CD4-positive, CD25-positive, alpha-beta regulatory T cell (primary cell): ENCODE results near the gene DNAH7. TPM values are rescaled to one million over a fixed set of nuclear protein-coding genes. Genes with fewer than 3 reads are reported as not detected.
A peak's percentile ranks its signal among the peaks of the same experiment; 100 is the strongest.
"Not testable (repeated sequence)": the region's sequence is repeated elsewhere in the genome, so short reads cannot be mapped to it uniquely, and the experiment has no call there.

Experiments
- ATAC-seq, 2 donors: fragments of 150-1000 bp; cut with Tn5 transposase; one replicate each; pipeline ENCODE4 v1.10.0; 2021; ENCODE audit warnings: low read depth in 2 of 2, moderate number of reproducible peaks in 2 of 2, moderate library complexity in 1 of 2
- DNase-seq, 3 donors: peaks; one replicate each; pipeline versions ENCODE4 v3.0.0 to v3.0.0-alpha.2; 2012 to 2022; ENCODE audit warnings: mixed read lengths in 1 of 3
- H3K27ac ChIP-seq: one replicate; pipeline ENCODE4 v1.7.0; 2013; ENCODE audit warnings: mild to moderate bottlenecking, low read length; ENCODE audit not compliant: insufficient read depth, poor library complexity, severe bottlenecking
- H3K27me3 ChIP-seq: one replicate; pipeline ENCODE4 v1.7.0; 2013; ENCODE audit warnings: low read length; ENCODE audit not compliant: control insufficient read depth, insufficient read depth
- H3K36me3 ChIP-seq: one replicate; pipeline ENCODE4 v1.7.0; 2013; ENCODE audit warnings: mild to moderate bottlenecking, low read length, moderate library complexity; ENCODE audit not compliant: control insufficient read depth, insufficient read depth
- H3K4me1 ChIP-seq: 2 replicates; pipeline ENCODE4 v1.7.0; 2013; ENCODE audit warnings: mild to moderate bottlenecking, low read length; ENCODE audit not compliant: insufficient read depth, control insufficient read depth, poor library complexity, severe bottlenecking
- H3K4me3 ChIP-seq: one replicate; pipeline ENCODE4 v1.7.0; 2013; ENCODE audit warnings: low read depth, mild to moderate bottlenecking, low read length, moderate library complexity
- H3K9me3 ChIP-seq, 2 experiments: 1 replicate in 1 of 2; 2 replicates in 1 of 2; pipeline ENCODE4 v1.7.0; 2013; ENCODE audit warnings: low read length in 2 of 2, mild to moderate bottlenecking in 1 of 2, moderate library complexity in 1 of 2; ENCODE audit not compliant: control insufficient read depth in 2 of 2
- H3K27ac Mint-ChIP-seq, 3 donors: one replicate each; pipeline ENCODE4 v1.8.0; 2020 to 2022; ENCODE audit warnings: mild to moderate bottlenecking in 3 of 3, mixed read lengths in 3 of 3, moderate library complexity in 2 of 3
- H3K27me3 Mint-ChIP-seq: one replicate; pipeline ENCODE4 v1.8.0; 2022; ENCODE audit warnings: mild to moderate bottlenecking, mixed read lengths
- H3K36me3 Mint-ChIP-seq: one replicate; pipeline ENCODE4 v1.8.0; 2020; ENCODE audit warnings: mixed read lengths
- H3K4me1 Mint-ChIP-seq, 4 donors: one replicate each; pipeline ENCODE4 v1.8.0; 2020 to 2022; ENCODE audit warnings: mixed read lengths in 4 of 4, mild to moderate bottlenecking in 1 of 4
- H3K4me3 Mint-ChIP-seq, 4 donors: one replicate each; pipeline ENCODE4 v1.8.0; 2020 to 2022; ENCODE audit warnings: mild to moderate bottlenecking in 4 of 4, mixed read lengths in 4 of 4, moderate library complexity in 3 of 4
- H3K9me3 Mint-ChIP-seq, 7 donors: one replicate each; pipeline ENCODE4 v1.8.0; 2020 to 2022; ENCODE audit warnings: mixed read lengths in 7 of 7, mild to moderate bottlenecking in 3 of 7, moderate library complexity in 2 of 7
- polyA plus RNA-seq, 4 donors: library from polyadenylated mRNA; unstranded; fragments of 300-500 nt; fragmentation: Illumina TruSeq; gene quantifications; one replicate each; pipeline ENCODE4 v1.2.3, GENCODE V29; 2021
- total RNA-seq: library from RNA; stranded (reverse); gene quantifications from one replicate; pipeline ENCODE4 v1.2.3, GENCODE V29; 2022

DNAH7 gene
- total and polyA plus RNA-seq, 5 donors from 2014 or later = not detected

DNA sequence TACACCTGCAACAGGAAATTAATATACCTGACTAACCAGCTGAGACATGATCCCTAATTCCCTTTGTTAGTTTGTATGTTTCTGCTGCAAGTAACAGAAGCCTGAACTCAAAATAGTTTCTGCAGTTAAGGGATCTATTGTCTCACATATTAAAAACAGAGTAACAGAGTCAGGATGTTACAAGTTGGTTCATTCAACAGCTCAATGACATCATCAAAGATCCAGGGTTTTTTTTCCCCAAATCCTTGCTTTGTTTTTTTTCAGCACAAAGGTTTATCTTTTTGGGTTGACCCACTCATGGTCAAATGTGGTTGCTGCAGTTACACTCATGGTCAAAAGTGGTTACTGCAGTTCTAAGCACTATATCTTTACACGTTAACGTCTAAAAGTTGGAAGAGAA, 35.0 kb upstream of the DNAH7 start:
- no peak for ATAC-seq
- H3K4me1 ChIP-seq = no peaks in the 10 kb centered on the region
- no peaks in the 10 kb centered on the region for H3K9me3 ChIP-seq
- H3K4me1 Mint-ChIP-seq = peaks cover 5 to 24% (median 16%) of the 10 kb centered on the region in 4 donors
- no peaks in the 10 kb centered on the region for H3K27me3 ChIP-seq
- H3K36me3 Mint-ChIP-seq = no peaks in the 10 kb centered on the region
- H3K36me3 ChIP-seq = no peaks in the 10 kb centered on the region
- no peak overlapping the region for H3K4me3 Mint-ChIP-seq
- no peak for DNase-seq
- H3K27ac ChIP-seq = no peak overlapping the region
- peaks cover 0 to 2% (median 0%) of the 10 kb centered on the region in 7 donors for H3K9me3 Mint-ChIP-seq
- H3K4me3 ChIP-seq = no peak overlapping the region
- peaks cover 5% of the 10 kb centered on the region for H3K27me3 Mint-ChIP-seq
- H3K27ac Mint-ChIP-seq = no peak overlapping the region

DNA sequence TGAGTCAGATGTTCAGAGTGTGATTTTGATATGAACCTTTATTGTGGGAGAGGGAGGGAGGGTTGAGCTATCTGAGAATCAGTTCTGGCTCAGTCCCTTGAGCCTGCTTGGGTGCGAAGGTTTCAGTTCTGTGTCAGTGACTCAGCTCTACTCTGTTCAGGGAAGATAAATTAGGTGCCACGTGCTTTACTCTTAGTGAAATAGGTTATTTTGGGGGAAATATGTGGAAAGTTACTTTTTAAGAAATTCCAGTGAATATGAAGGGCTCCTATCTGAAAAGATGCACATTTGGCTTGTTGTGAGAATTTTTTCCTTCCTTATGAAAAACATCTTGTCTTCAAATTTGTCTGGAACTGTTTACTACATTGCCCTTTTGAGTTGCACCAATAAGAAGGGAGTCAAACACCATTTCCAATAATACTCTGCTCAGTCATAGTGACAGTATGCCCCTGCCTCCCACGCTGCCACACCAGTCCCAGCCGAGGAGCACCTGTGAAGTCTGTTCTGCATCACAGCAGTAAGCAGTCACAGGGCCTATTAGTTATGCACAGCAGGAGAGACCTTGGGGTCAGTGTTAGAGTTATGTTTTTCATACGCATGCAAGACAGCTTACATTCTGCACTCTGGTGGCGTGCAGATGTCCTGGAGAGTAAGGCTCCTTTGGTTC, 32.8 kb upstream of the DNAH7 start:
- DNase-seq (peak in 1 of 3 donors; percentile 34), ATAC-seq (peak; percentile 56 to 80)
- H3K27ac ChIP-seq = no peak overlapping the region
- H3K36me3 ChIP-seq = no peaks in the 10 kb centered on the region
- Mint-ChIP-seq H3K9me3 (peaks cover 0 to 2% (median 0%) of the 10 kb centered on the region in 7 donors), H3K27me3 (peaks cover 6% of the 10 kb centered on the region), H3K27ac (no peak overlapping the region), H3K4me3 (no peak overlapping the region), H3K4me1 (peaks cover 5 to 24% (median 16%) of the 10 kb centered on the region in 4 donors), H3K36me3 (no peaks in the 10 kb centered on the region)
- H3K4me3 ChIP-seq = no peak overlapping the region
- H3K27me3 ChIP-seq = no peaks in the 10 kb centered on the region
- H3K9me3 ChIP-seq = no peaks in the 10 kb centered on the region
- no peaks in the 10 kb centered on the region for H3K4me1 ChIP-seq

DNA sequence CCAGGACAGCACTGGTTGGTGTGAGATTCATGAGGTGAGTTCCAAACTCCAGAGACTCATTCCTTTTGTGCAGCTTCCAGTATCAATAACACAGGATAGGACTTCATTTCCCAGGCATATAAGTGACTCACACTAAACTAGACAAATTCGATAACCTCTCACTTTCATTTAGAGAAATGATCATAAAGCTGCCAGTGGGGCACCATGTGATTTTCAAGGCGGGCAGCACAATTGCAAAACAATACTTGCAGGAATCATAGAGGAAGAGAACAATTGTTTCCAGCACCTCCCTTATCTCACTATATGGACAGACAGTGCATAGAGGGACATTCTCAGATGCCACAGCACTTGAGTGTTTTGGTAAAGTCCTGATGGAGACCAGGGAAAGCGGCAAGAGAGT, 31.3 kb upstream of the DNAH7 start:
- Mint-ChIP-seq H3K27ac (no peak overlapping the region), H3K9me3 (peaks cover 0 to 4% (median 1%) of the 10 kb centered on the region in 7 donors), H3K27me3 (peaks cover 5% of the 10 kb centered on the region), H3K4me1 (peaks cover 5 to 19% (median 8%) of the 10 kb centered on the region in 4 donors), H3K36me3 (peaks cover under 1% of the 10 kb centered on the region), H3K4me3 (no peak overlapping the region)
- no peaks in the 10 kb centered on the region for H3K36me3 ChIP-seq
- no peaks in the 10 kb centered on the region for H3K27me3 ChIP-seq
- no peak overlapping the region for H3K27ac ChIP-seq
- no peaks in the 10 kb centered on the region for H3K9me3 ChIP-seq
- no peak overlapping the region for H3K4me3 ChIP-seq
- no peaks in the 10 kb centered on the region for H3K4me1 ChIP-seq
- DNase-seq (no peak), ATAC-seq (no peak)

DNA sequence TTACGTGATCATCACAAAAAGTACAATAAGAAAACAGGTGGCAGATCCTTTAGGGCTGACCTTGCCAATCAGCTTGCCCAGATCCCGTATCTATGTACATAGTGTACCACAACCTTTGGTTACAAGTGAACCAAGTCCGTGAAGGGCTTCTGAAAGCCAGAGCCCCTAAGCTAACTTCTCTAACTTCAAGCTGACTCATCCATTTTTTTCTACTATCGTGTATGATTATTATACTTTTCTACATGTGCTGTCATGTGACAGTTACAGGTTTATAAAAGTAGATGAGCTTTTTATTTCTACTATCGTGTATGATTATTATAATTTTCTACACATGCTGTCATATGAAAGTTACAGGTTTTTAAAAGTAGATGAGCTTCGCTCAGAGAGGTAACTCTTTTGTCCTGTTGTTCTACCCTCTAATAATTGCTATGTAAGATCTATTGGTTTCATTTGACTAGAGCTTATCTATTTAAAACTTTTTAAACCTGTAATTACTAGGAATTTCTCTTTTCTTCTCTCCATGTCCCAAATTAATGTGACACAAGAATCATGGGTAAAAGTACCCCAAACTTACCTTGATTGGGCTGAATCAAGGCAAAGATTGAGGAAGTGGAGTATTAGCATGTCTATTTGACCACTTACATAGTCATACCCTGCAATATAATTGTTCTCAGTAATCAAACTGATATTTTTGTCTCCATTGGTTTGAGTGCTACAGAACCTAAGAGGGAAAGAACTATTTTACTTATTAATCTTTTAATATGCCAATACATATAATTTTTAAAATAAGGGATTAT, 29.4 kb upstream of the DNAH7 start:
- ATAC-seq = no peak
- Mint-ChIP-seq H3K4me1 (peaks cover 5 to 19% (median 7%) of the 10 kb centered on the region in 4 donors), H3K9me3 (peaks cover 0 to 18% (median 4%) of the 10 kb centered on the region in 7 donors), H3K27ac (no peak overlapping the region), H3K27me3 (peaks cover 8% of the 10 kb centered on the region), H3K4me3 (no peak overlapping the region), H3K36me3 (peaks cover 3% of the 10 kb centered on the region)
- peaks cover 0 to 2% of the 10 kb centered on the region in 2 experiments for H3K9me3 ChIP-seq
- H3K4me1 ChIP-seq = no peaks in the 10 kb centered on the region
- no peak for DNase-seq
- H3K27me3 ChIP-seq = no peaks in the 10 kb centered on the region
- H3K27ac ChIP-seq = no peak overlapping the region
- no peaks in the 10 kb centered on the region for H3K36me3 ChIP-seq
- no peak overlapping the region for H3K4me3 ChIP-seq

- no peak overlapping the region for H3K4me3 Mint-ChIP-seq
- ATAC-seq (no peak), DNase-seq (no peak)
- peaks cover 8% of the 10 kb centered on the region for H3K27me3 Mint-ChIP-seq
- Histone ChIP-seq H3K36me3 (no peaks in the 10 kb centered on the region), H3K9me3 (peaks cover 0 to 2% of the 10 kb centered on the region in 2 experiments), H3K4me3 (no peak overlapping the region), H3K27ac (no peak overlapping the region), H3K27me3 (no peaks in the 10 kb centered on the region), H3K4me1 (no peaks in the 10 kb centered on the region)
- peaks cover 3% of the 10 kb centered on the region for H3K36me3 Mint-ChIP-seq
- H3K4me1 Mint-ChIP-seq = peaks cover 0 to 13% (median 3%) of the 10 kb centered on the region in 4 donors
- peaks cover 0 to 23% (median 4%) of the 10 kb centered on the region in 7 donors for H3K9me3 Mint-ChIP-seq
- H3K27ac Mint-ChIP-seq = no peak overlapping the region
These were observed 28.5 kb upstream of the DNAH7 start for GRCh38 chr2:196096982-196097745.

DNA sequence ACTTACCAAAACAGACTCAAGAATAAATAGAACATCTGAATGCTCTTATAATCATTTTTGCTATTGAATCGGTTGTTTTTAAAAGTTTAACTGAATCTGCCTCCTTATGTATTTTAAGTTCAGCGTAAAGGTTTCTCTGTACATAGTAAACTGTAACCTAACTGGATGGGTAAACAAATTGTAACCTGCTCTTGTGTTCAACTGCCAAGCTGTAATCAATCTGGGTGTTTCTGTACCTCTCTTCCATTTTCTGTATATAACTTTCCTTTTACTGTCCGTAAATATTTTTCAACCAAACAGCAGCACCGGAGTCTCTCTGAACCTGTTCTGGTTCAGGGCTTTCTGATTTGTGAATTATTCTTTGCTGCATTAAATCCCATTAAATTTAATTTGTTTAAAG, 27.6 kb upstream of the DNAH7 start:
- Mint-ChIP-seq H3K4me1 (peaks cover 0 to 6% (median under 1%) of the 10 kb centered on the region in 4 donors), H3K4me3 (no peak overlapping the region), H3K27ac (no peak overlapping the region), H3K27me3 (peaks cover 8% of the 10 kb centered on the region), H3K36me3 (peaks cover 3% of the 10 kb centered on the region), H3K9me3 (peaks cover 0 to 30% (median 6%) of the 10 kb centered on the region in 7 donors)
- no peak for DNase-seq
- Histone ChIP-seq H3K4me1 (no peaks in the 10 kb centered on the region), H3K9me3 (peaks cover 0 to 2% of the 10 kb centered on the region in 2 experiments), H3K27me3 (no peaks in the 10 kb centered on the region), H3K27ac (no peak overlapping the region), H3K4me3 (no peak overlapping the region), H3K36me3 (no peaks in the 10 kb centered on the region)
- ATAC-seq = no peak

GRCh38 chr2:196089448-196089847, 20.8 kb upstream of the DNAH7 start:
- not testable (repeated sequence) for H3K4me3 ChIP-seq, H3K27ac ChIP-seq, H3K27me3 ChIP-seq, H3K9me3 ChIP-seq, H3K36me3 ChIP-seq, ATAC-seq, H3K4me1 ChIP-seq, H3K27me3 Mint-ChIP-seq, H3K36me3 Mint-ChIP-seq
- Mint-ChIP-seq H3K4me3 (peak overlapping the region; percentile 23 to 38 (median 26)), H3K4me1 (peaks cover 12 to 37% (median 23%) of the 10 kb centered on the region in 4 donors), H3K27ac (peak overlapping the region in 1 of 3 donors; percentile 42), H3K9me3 (peaks cover 2 to 41% (median 20%) of the 10 kb centered on the region in 7 donors)
- DNase-seq = peak in 2 of 3 donors; percentile 51 to 67
